ENCODE results near the gene ZCCHC24.

ZCCHC24 gene

GRCh38 chr10:79410315-79411094 is 34.9 kb downstream of the ZCCHC24 start:
- DNase-seq (ENCODE audit: low spot score): no peak

GRCh38 chr10:79409726-79410085 is 35.7 kb downstream of the ZCCHC24 start:
- no peak for DNase-seq (ENCODE audit: low spot score)

GRCh38 chr10:79409038-79409725 is 36.2 kb downstream of the ZCCHC24 start:
- no peak for DNase-seq (ENCODE audit: low spot score)

GRCh38 chr10:79407811-79408795 is 37.3 kb downstream of the ZCCHC24 start:
- no peak for DNase-seq (ENCODE audit: low spot score)

GRCh38 chr10:79407423-79407796 is 38.0 kb downstream of the ZCCHC24 start:
- no peak for DNase-seq (ENCODE audit: low spot score)

GRCh38 chr10:79406683-79407422 is 38.6 kb downstream of the ZCCHC24 start:
- DNase-seq (ENCODE audit: low spot score): no peak

GRCh38 chr10:79405995-79406515 is 39.4 kb downstream of the ZCCHC24 start:
- DNase-seq (ENCODE audit: low spot score): no peak

- DNase-seq (ENCODE audit: low spot score): no peak
Observed at GRCh38 chr10:79405221-79405994, 40.0 kb downstream of the ZCCHC24 start.

GRCh38 chr10:79404690-79405131 is 40.7 kb downstream of the ZCCHC24 start:
- no peak for DNase-seq (ENCODE audit: low spot score)

- no peak for DNase-seq (ENCODE audit: low spot score)
Observed at GRCh38 chr10:79404231-79404609, 41.2 kb downstream of the ZCCHC24 start.

- DNase-seq (ENCODE audit: low spot score): no peak
Observed at GRCh38 chr10:79403441-79404230, 41.8 kb downstream of the ZCCHC24 start.

GRCh38 chr10:79402951-79403350 is 42.5 kb downstream of the ZCCHC24 start:
- no peak for DNase-seq (ENCODE audit: low spot score)

GRCh38 chr10:79402625-79402946 is 42.8 kb downstream of the ZCCHC24 start:
- no peak for DNase-seq (ENCODE audit: low spot score)

- DNase-seq (ENCODE audit: low spot score): no peak
Observed at GRCh38 chr10:79401015-79401921, 44.2 kb downstream of the ZCCHC24 start.

- DNase-seq (ENCODE audit: low spot score): peak; percentile 35
Observed at GRCh38 chr10:79400146-79401004, 45.0 kb downstream of the ZCCHC24 start.

- DNase-seq (ENCODE audit: low spot score): no peak
Observed at GRCh38 chr10:79399223-79399831, 46.1 kb downstream of the ZCCHC24 start.

- no peak for DNase-seq (ENCODE audit: low spot score)
Observed at GRCh38 chr10:79398642-79399041, 46.8 kb downstream of the ZCCHC24 start.

Data from CD4-positive, alpha-beta T cell treated with Interleukin-15 for 4 hours (primary cell).